ENCODE measurements around the gene CHERP.
"Not testable (repeated sequence)": the region's sequence is repeated elsewhere in the genome, so short reads cannot be mapped to it uniquely, and the experiment has no call there.

Gene CHERP

GRCh38 chr19:16519230-16519687, 23.0 kb downstream of the CHERP start:
- DNase-seq, result no peak

- no peak for DNase-seq
These were observed 23.6 kb downstream of the CHERP start for GRCh38 chr19:16518483-16519229.

- DNase-seq, result no peak
These were observed 24.2 kb downstream of the CHERP start for GRCh38 chr19:16518061-16518460.

- DNase-seq, result no peak
These were observed 25.2 kb downstream of the CHERP start for GRCh38 chr19:16516923-16517610.

GRCh38 chr19:16516381-16516780, 25.9 kb downstream of the CHERP start:
- DNase-seq, result no peak

- DNase-seq, result no peak
These were observed 27.7 kb downstream of the CHERP start for GRCh38 chr19:16514383-16515019.

GRCh38 chr19:16512611-16513010, 29.6 kb downstream of the CHERP start:
- not testable (repeated sequence) for DNase-seq

GRCh38 chr19:16509141-16510061, 32.8 kb downstream of the CHERP start:
- DNase-seq, result no peak

GRCh38 chr19:16508546-16508945, 33.7 kb downstream of the CHERP start:
- no peak for DNase-seq

- DNase-seq, result no peak
These were observed 35.3 kb downstream of the CHERP start for GRCh38 chr19:16506961-16507360.

GRCh38 chr19:16506161-16506560, 36.1 kb downstream of the CHERP start:
- not testable (repeated sequence) for DNase-seq

- no peak for DNase-seq
These were observed 38.0 kb downstream of the CHERP start for GRCh38 chr19:16504271-16504670.

- DNase-seq, result no peak
These were observed 44.4 kb downstream of the CHERP start for GRCh38 chr19:16497837-16498236.

- DNase-seq, result no peak
These were observed 45.2 kb downstream of the CHERP start for GRCh38 chr19:16497042-16497441.

GRCh38 chr19:16496613-16496983, 45.6 kb downstream of the CHERP start:
- no peak for DNase-seq

- DNase-seq, result peak; percentile 99
These were observed 46.1 kb downstream of the CHERP start, which contains the start of the genes C19orf44 and CALR3 for GRCh38 chr19:16495982-16496612. Gene C19orf44 (plus strand): TSS chr19:16496394. CDS start chr19:16500793, 4,399 bp downstream. Gene CALR3 (minus strand): TSS chr19:16496167. CDS start chr19:16496129, 38 bp downstream.

GRCh38 chr19:16486476-16486875, 55.8 kb downstream of the CHERP start:
- not testable (repeated sequence) for DNase-seq

- no peak for DNase-seq
These were observed 59.5 kb downstream of the CHERP start for GRCh38 chr19:16482745-16483144.

- no peak for DNase-seq
These were observed 64.9 kb downstream of the CHERP start for GRCh38 chr19:16477311-16477710.

GRCh38 chr19:16476401-16476800, 65.8 kb downstream of the CHERP start:
- no peak for DNase-seq

- DNase-seq, result no peak
These were observed 68.3 kb downstream of the CHERP start for GRCh38 chr19:16473875-16474392.

- DNase-seq, result no peak
These were observed 69.2 kb downstream of the CHERP start for GRCh38 chr19:16472992-16473391.

Measured in inflammatory macrophage (primary cell).